ENCODE measurements around the gene DKK3.

The DKK3 gene

GRCh38 chr11:12019337-12019736, 10.9 kb upstream of the DKK3 start:
- no peak for DNase-seq (ENCODE audit: low spot score)
- H3K4me3 ChIP-seq: peak overlapping the region; percentile 50
- H3K27ac ChIP-seq: peak overlapping the region; percentile 77 to 93
- TF ChIP-seq, protein P1, sequence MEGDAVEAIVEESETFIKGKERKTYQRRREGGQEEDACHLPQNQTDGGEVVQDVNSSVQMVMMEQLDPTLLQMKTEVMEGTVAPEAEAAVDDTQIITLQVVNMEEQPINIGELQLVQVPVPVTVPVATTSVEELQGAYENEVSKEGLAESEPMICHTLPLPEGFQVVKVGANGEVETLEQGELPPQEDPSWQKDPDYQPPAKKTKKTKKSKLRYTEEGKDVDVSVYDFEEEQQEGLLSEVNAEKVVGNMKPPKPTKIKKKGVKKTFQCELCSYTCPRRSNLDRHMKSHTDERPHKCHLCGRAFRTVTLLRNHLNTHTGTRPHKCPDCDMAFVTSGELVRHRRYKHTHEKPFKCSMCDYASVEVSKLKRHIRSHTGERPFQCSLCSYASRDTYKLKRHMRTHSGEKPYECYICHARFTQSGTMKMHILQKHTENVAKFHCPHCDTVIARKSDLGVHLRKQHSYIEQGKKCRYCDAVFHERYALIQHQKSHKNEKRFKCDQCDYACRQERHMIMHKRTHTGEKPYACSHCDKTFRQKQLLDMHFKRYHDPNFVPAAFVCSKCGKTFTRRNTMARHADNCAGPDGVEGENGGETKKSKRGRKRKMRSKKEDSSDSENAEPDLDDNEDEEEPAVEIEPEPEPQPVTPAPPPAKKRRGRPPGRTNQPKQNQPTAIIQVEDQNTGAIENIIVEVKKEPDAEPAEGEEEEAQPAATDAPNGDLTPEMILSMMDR (IDR thresholded peaks at IDR 0.05): no peak

DNA sequence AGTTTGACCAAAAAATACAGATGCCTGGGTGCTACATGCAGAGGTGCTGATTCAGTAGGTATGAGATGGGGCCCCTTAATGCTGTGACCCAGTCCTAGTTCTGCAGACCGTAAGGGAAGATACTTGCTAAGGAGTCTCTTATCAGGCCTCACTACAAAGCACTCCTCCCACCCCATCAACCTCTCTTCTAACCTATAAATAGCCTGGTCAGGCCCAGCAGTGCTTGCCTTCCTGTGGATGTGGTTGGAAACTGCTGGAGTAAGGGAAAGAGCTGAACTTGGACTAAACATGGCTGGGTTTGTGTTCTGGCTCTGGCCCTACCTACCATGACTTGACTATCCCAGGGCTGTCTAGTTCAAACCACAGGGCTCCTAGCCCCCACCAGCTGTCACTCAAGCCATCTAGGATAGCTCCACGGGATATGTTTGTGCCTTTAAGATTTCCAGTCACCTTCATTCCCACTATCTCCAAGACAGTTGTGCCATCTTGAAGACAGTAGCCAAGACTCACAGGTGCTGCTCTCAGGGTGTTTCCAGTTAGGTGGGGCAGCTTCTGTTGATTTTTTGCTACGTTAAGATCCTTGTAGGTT, 9.5 kb upstream of the DKK3 start:
- H3K27ac ChIP-seq: peak overlapping the region; percentile 77 to 93
- TF ChIP-seq, protein P1 (IDR thresholded peaks at IDR 0.05): no peak
- H3K4me3 ChIP-seq: no peak overlapping the region
- DNase-seq (ENCODE audit: low spot score): no peak

DNA sequence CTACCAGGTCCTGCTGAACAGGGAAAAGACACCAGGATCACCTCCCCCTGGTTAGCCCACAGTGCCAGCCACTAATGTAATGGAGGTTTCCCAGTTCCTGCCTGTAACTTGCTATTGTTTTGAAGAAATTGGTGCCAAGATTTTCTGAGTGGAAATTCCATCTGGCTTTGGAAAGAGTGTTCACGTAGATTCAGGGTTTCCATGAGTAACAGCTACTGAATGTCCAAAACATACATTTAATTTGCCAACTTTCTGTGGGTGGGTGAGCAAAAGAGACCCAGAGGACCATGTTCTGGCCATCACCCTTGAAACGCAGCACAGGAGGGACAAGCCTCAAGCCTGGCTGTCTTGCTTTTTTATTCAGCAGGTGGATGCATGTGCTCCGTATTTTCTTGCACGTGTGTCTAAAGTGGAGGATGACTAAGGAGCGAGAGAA, 8.8 kb upstream of the DKK3 start:
- DNase-seq (ENCODE audit: low spot score): no peak
- Histone ChIP-seq H3K27ac (peak overlapping the region; percentile 77 to 93), H3K4me3 (peak overlapping the region; percentile 17)
- TF ChIP-seq, protein P1 (IDR thresholded peaks at IDR 0.05): no peak

GRCh38 chr11:12016246-12016645, 7.8 kb upstream of the DKK3 start:
- Histone ChIP-seq H3K4me3 (no peak overlapping the region), H3K27ac (peak overlapping the region; percentile 77 to 93)
- DNase-seq (ENCODE audit: low spot score): no peak
- TF ChIP-seq, protein P1 (IDR thresholded peaks at IDR 0.05): no peak

- TF ChIP-seq, protein P1 (IDR thresholded peaks at IDR 0.05): no peak
- Histone ChIP-seq H3K4me3 (no peak overlapping the region), H3K27ac (no peak overlapping the region)
- DNase-seq (ENCODE audit: low spot score): no peak
Observed at GRCh38 chr11:12015486-12015885, 7.1 kb upstream of the DKK3 start.

DNA sequence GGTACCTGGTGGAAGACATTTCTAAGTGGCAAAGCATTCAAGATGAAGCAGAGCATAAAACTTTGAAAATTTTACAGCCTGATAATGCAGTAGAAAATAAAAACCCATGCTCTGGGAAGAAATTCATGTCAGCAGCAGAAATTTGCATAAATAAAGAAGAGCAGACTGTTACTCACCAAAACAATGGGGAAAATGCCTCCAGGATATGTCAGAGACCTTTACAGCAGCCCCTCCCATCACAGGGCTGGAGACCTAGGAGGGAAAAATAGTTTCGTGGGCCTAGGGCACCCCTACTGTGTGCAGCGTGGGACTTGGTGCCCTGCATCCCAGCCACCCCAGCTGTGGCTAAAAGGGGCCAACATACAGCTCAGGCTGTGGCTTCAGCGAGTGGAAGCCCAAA, 5.4 kb upstream of the DKK3 start:
- Histone ChIP-seq H3K4me3 (no peak overlapping the region), H3K27ac (no peak overlapping the region)
- DNase-seq (ENCODE audit: low spot score): no peak
- TF ChIP-seq, protein P1 (IDR thresholded peaks at IDR 0.05): no peak

- Histone ChIP-seq H3K27ac (peak overlapping the region; percentile 41 to 89), H3K4me3 (peak overlapping the region; percentile 76)
- TF ChIP-seq, protein P1 (IDR thresholded peaks at IDR 0.05): no peak
- no peak for DNase-seq (ENCODE audit: low spot score)
Observed at GRCh38 chr11:12009617-12010321, 1.3 kb upstream of the DKK3 start.
